ENCODE measurements around the gene SLC7A8. TPM values are rescaled to one million over a fixed set of nuclear protein-coding genes. Genes with fewer than 3 reads are reported as not detected.

SLC7A8 gene
- total RNA-seq, 4 donors from 2014 or later = 32.4 to 67.4 (median 42.9) TPM

DNA sequence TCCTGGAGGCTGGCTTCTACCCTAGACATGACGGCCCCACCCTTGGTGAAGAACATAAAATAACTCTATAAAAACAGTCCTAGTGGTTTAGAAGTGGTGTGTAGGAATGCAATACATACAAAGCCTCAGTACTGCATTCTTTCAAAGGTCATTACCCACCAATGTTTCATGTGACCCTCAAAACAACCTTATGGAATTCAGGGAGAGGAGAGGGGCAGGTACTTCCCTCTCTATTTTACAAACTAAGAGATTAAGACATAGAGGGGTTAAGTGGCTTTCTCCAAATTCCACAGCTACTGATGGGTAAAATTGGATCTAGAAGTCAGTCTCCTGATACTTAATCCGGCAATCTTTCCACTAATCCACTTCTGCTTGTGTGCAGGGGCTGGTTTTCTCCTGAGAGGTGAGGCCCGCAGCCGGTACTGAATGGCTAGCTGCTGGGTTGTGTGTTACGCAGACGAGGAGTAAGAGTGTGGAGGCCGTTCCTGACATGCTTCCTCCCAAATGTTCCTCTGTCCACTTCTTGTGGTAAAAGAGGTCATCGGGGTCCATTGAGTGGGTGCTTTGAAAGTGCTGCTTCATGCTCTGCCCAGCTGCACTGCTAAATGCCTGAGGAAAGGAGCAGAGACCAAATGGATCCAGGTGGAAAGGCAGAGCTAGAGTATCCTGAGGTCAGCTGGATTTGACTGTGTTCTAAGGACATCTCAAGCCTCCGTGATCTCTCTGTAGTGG lies 16.2 kb downstream of the SLC7A8 start:
- WGBS, 2 donors = 80 to 84% methylated on average over 9 of the region's 9 CpGs
- DNase-seq (ENCODE audit: low spot score in 2 of 2) = no peak
- TF ChIP-seq POLR2A (IDR thresholded peaks at IDR 0.05) = no peak
- TF ChIP-seq CTCF (IDR thresholded peaks at IDR 0.05) = no peak
- intact Hi-C loops (cut with DNase I; ENCODE audit: low total_unique reads) = no loop called here
- H3K4me3 ChIP-seq (ENCODE audit: low read depth, poor library complexity, severe bottlenecking) = no peak overlapping the region

DNA sequence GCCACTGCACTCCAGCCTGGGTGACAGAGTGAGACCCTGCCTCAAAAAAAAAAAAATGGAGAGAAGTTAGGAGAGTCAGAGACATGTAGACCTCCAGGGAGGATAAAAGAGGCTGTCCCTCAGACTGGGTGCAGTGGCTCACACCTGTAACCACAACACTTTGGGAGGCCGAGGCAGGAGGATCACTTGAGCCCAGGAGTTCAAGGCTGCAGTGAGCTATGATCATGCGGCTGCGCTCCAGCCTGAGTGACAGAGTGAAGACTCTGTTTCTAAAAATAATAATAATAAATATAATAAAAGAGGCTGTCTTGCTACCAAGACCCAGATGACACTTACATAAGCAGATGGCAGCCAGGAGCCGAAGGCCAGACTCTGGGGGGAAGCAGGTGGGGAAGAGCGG lies 18.5 kb downstream of the SLC7A8 start:
- intact Hi-C loops (cut with DNase I; ENCODE audit: low total_unique reads) = no loop called here
- DNase-seq (ENCODE audit: low spot score in 2 of 2) = peak in 1 of 2 donors; percentile 72
- H3K4me3 ChIP-seq (ENCODE audit: low read depth, poor library complexity, severe bottlenecking) = no peak overlapping the region
- WGBS, 2 donors = 98% methylated on average over 5 of the region's 5 CpGs
- TF ChIP-seq CTCF (IDR thresholded peaks at IDR 0.05) (no peak), POLR2A (IDR thresholded peaks at IDR 0.05) (no peak)

- intact Hi-C loops (cut with DNase I; ENCODE audit: low total_unique reads) = no loop called here
- WGBS, 2 donors = 51 to 57% methylated on average over 2 of the region's 2 CpGs
- H3K4me3 ChIP-seq (ENCODE audit: low read depth, poor library complexity, severe bottlenecking) = no peak overlapping the region
- peak in 1 of 2 donors; percentile 18 for DNase-seq (ENCODE audit: low spot score in 2 of 2)
- TF ChIP-seq POLR2A (IDR thresholded peaks at IDR 0.05) = no peak
- TF ChIP-seq CTCF (IDR thresholded peaks at IDR 0.05) = no peak
Observed at GRCh38 chr14:23164250-23164649, 19.2 kb downstream of the SLC7A8 start.

- intact Hi-C loops (cut with DNase I; ENCODE audit: low total_unique reads) = no loop called here
- peak in 1 of 2 donors; percentile 13 for DNase-seq (ENCODE audit: low spot score in 2 of 2)
- 87 to 99% methylated on average over 2 of the region's 2 CpGs for WGBS, 2 donors
- H3K4me3 ChIP-seq (ENCODE audit: low read depth, poor library complexity, severe bottlenecking) = no peak overlapping the region
- TF ChIP-seq POLR2A (IDR thresholded peaks at IDR 0.05) = no peak
- TF ChIP-seq CTCF (IDR thresholded peaks at IDR 0.05) = no peak
Observed at GRCh38 chr14:23163830-23164229, 19.6 kb downstream of the SLC7A8 start.

- H3K4me3 ChIP-seq (ENCODE audit: low read depth, poor library complexity, severe bottlenecking) = no peak overlapping the region
- TF ChIP-seq POLR2A (IDR thresholded peaks at IDR 0.05) (no peak), CTCF (IDR thresholded peaks at IDR 0.05) (no peak)
- intact Hi-C loops (cut with DNase I; ENCODE audit: low total_unique reads) = no loop called here
- DNase-seq (ENCODE audit: low spot score in 2 of 2) = peak in 1 of 2 donors; percentile 39
- WGBS, 2 donors = 94 to 95% methylated on average over 4 of the region's 4 CpGs
Observed at GRCh38 chr14:23162800-23163199, 20.7 kb downstream of the SLC7A8 start.

- H3K4me3 ChIP-seq (ENCODE audit: low read depth, poor library complexity, severe bottlenecking) = no peak overlapping the region
- 79 to 85% methylated on average over 5 of the region's 5 CpGs for WGBS, 2 donors
- TF ChIP-seq CTCF (IDR thresholded peaks at IDR 0.05) (no peak), POLR2A (IDR thresholded peaks at IDR 0.05) (no peak)
- intact Hi-C loops (cut with DNase I; ENCODE audit: low total_unique reads) = no loop called here
- DNase-seq (ENCODE audit: low spot score in 2 of 2) = peak in 1 of 2 donors; percentile 36
Observed at GRCh38 chr14:23162005-23162404, 21.5 kb downstream of the SLC7A8 start.

Measured in lower leg skin (tissue), 4 donors.